ENCODE data around the gene DAP. TPM values are rescaled to one million over a fixed set of nuclear protein-coding genes. Genes with fewer than 3 reads are reported as not detected.

DAP gene
- total RNA-seq, 1 experiment from 2014 or later = 95.9 TPM

DNA sequence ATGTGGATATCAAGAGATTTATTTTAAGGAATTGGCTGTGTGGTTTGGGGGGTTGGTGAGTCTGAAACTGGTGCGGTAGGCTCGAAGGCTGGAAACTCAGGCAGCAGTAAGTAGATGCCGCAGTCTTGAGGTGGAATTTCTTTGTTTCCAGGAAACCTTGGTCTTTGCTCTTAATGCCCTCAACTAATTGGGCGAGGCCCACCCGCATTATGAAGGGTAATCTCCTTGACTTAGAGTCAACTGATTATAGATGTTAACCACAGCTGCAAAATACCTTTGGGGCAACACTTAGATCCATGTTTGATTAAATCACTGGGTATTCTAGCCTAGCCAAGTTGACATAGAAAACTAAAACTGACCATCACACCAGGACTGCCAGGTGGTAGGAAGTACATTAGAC, 113.4 kb downstream of the DAP start:
- POLR2A ChIA-PET (ENCODE audit: low non-redundant PET) = no interaction called here
- Histone ChIP-seq H3K9me3 (ENCODE audit: low read depth, low read length, poor library complexity, severe bottlenecking) (no peaks in the 10 kb centered on the region), H3K27ac (ENCODE audit: low read depth, low read length, poor library complexity, severe bottlenecking) (no peak overlapping the region), H3K4me3 (ENCODE audit: low read depth, low read length, poor library complexity, severe bottlenecking) (no peak overlapping the region), H3K36me3 (ENCODE audit: insufficient read depth, low read length, poor library complexity, severe bottlenecking) (no peaks in the 10 kb centered on the region), H3K4me1 (ENCODE audit: insufficient read depth, low read length, poor library complexity, severe bottlenecking) (no peaks in the 10 kb centered on the region), H3K27me3 (replicated peaks; ENCODE audit: insufficient read depth, low read depth, low read length, poor library complexity) (peaks cover 15% of the 10 kb centered on the region)
- TF ChIP-seq EZH2 (IDR thresholded peaks at IDR 0.05; ENCODE audit: borderline replicate concordance, low read depth, low read length, poor library complexity, severe bottlenecking) = no peak
- TF ChIP-seq, protein P1, sequence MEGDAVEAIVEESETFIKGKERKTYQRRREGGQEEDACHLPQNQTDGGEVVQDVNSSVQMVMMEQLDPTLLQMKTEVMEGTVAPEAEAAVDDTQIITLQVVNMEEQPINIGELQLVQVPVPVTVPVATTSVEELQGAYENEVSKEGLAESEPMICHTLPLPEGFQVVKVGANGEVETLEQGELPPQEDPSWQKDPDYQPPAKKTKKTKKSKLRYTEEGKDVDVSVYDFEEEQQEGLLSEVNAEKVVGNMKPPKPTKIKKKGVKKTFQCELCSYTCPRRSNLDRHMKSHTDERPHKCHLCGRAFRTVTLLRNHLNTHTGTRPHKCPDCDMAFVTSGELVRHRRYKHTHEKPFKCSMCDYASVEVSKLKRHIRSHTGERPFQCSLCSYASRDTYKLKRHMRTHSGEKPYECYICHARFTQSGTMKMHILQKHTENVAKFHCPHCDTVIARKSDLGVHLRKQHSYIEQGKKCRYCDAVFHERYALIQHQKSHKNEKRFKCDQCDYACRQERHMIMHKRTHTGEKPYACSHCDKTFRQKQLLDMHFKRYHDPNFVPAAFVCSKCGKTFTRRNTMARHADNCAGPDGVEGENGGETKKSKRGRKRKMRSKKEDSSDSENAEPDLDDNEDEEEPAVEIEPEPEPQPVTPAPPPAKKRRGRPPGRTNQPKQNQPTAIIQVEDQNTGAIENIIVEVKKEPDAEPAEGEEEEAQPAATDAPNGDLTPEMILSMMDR (conservative IDR thresholded peaks at IDR 0.05; ENCODE audit: low read depth, low read length) = no peak
- DNase-seq (ENCODE audit: low spot score) = no peak
- CTCF ChIA-PET = no interaction called here
- intact Hi-C loops (cut with micrococcal nuclease; ENCODE audit: unreplicated experiment) = no loop called here
- BruUV-seq (replicated peaks) = no TSS peak

DNA sequence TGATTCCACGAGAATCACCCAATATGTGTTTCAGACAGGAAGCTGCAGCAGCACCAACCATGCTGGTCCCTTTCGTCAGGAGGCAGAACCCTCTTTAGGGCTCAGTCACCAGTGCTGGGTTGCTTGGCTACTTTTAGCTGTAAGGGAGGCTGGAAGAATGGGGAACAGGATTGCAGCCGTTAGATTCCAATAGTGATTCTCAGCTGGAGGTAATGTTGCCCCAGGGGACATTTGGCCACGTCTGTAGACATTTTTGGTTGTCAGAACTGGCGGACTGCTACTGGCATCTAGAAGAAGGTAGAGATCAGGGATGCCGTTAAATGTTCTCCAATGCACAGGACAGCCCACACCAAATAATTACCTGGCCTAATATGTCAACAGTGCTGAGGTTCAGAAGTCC, 115.4 kb downstream of the DAP start:
- Histone ChIP-seq H3K27me3 (replicated peaks; ENCODE audit: insufficient read depth, low read depth, low read length, poor library complexity) (peaks cover 22% of the 10 kb centered on the region), H3K4me3 (ENCODE audit: low read depth, low read length, poor library complexity, severe bottlenecking) (no peak overlapping the region), H3K4me1 (ENCODE audit: insufficient read depth, low read length, poor library complexity, severe bottlenecking) (no peaks in the 10 kb centered on the region), H3K27ac (ENCODE audit: low read depth, low read length, poor library complexity, severe bottlenecking) (no peak overlapping the region), H3K9me3 (ENCODE audit: low read depth, low read length, poor library complexity, severe bottlenecking) (no peaks in the 10 kb centered on the region), H3K36me3 (ENCODE audit: insufficient read depth, low read length, poor library complexity, severe bottlenecking) (no peaks in the 10 kb centered on the region)
- intact Hi-C loops (cut with micrococcal nuclease; ENCODE audit: unreplicated experiment) = no loop called here
- POLR2A ChIA-PET (ENCODE audit: low non-redundant PET) = no interaction called here
- CTCF ChIA-PET = no interaction called here
- TF ChIP-seq, protein P1 (conservative IDR thresholded peaks at IDR 0.05; ENCODE audit: low read depth, low read length) = no peak
- no peak for TF ChIP-seq EZH2 (IDR thresholded peaks at IDR 0.05; ENCODE audit: borderline replicate concordance, low read depth, low read length, poor library complexity, severe bottlenecking)
- DNase-seq (ENCODE audit: low spot score) = no peak
- no TSS peak for BruUV-seq (replicated peaks)

DNA sequence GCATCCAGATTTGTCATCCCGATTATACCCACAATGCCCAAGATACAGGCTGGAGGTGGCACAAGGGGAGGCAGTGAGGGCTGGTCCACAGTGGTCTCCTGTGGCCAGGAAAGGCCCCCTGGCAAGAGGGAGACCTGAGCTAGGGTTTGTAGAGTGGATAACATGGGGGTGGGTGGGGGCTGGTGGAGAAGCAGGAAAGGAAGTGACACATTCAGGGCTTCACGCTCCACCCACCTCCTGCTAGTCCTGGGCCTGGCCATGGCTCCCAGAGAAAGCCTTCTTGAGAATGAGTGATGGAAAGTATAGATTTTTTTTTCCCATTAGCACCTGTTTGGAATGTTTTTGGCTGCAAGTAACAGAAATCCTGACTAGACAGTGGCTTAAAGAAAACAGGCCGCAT, 115.9 kb downstream of the DAP start:
- ChIA-PET POLR2A (ENCODE audit: low non-redundant PET) (no interaction called here), CTCF (no interaction called here)
- H3K4me1 ChIP-seq (ENCODE audit: insufficient read depth, low read length, poor library complexity, severe bottlenecking) = no peaks in the 10 kb centered on the region
- no peak overlapping the region for H3K27ac ChIP-seq (ENCODE audit: low read depth, low read length, poor library complexity, severe bottlenecking)
- DNase-seq (ENCODE audit: low spot score) = no peak
- BruUV-seq (replicated peaks) = no TSS peak
- H3K36me3 ChIP-seq (ENCODE audit: insufficient read depth, low read length, poor library complexity, severe bottlenecking) = no peaks in the 10 kb centered on the region
- intact Hi-C loops (cut with micrococcal nuclease; ENCODE audit: unreplicated experiment) = no loop called here
- H3K9me3 ChIP-seq (ENCODE audit: low read depth, low read length, poor library complexity, severe bottlenecking) = no peaks in the 10 kb centered on the region
- H3K4me3 ChIP-seq (ENCODE audit: low read depth, low read length, poor library complexity, severe bottlenecking) = no peak overlapping the region
- peaks cover 26% of the 10 kb centered on the region for H3K27me3 ChIP-seq (replicated peaks; ENCODE audit: insufficient read depth, low read depth, low read length, poor library complexity)
- TF ChIP-seq EZH2 (IDR thresholded peaks at IDR 0.05; ENCODE audit: borderline replicate concordance, low read depth, low read length, poor library complexity, severe bottlenecking) = no peak
- TF ChIP-seq, protein P1 (conservative IDR thresholded peaks at IDR 0.05; ENCODE audit: low read depth, low read length) = no peak

Data from A673 (cell line).